HS-5 (cell line): ENCODE results near the gene SCN3A.

ENCODE experiments used
- DNase-seq: peaks from one replicate; pipeline ENCODE4 v3.0.0-alpha.2; 2012; ENCODE audit warnings: low read depth

The SCN3A gene

GRCh38 chr2:165112133-165112573 lies 91.7 kb downstream of the SCN3A start:
- DNase-seq: no peak

GRCh38 chr2:165110394-165110793 lies 93.5 kb downstream of the SCN3A start:
- no peak for DNase-seq

GRCh38 chr2:165109915-165110314 lies 93.9 kb downstream of the SCN3A start:
- DNase-seq: no peak

GRCh38 chr2:165105926-165106325 lies 97.9 kb downstream of the SCN3A start:
- peak; percentile 22 for DNase-seq

GRCh38 chr2:165087933-165088901 lies 115.6 kb downstream of the SCN3A start:
- no peak for DNase-seq

- no peak for DNase-seq
Observed at GRCh38 chr2:165086337-165086736, 117.5 kb downstream of the SCN3A start.

GRCh38 chr2:165083326-165083725 lies 120.5 kb downstream of the SCN3A start:
- no peak for DNase-seq

- DNase-seq: no peak
Observed at GRCh38 chr2:165082479-165082878, 121.4 kb downstream of the SCN3A start.

- DNase-seq: no peak
Observed at GRCh38 chr2:165081276-165081675, 122.6 kb downstream of the SCN3A start.

- DNase-seq: no peak
Observed at GRCh38 chr2:165079432-165079831, 124.4 kb downstream of the SCN3A start.

- no peak for DNase-seq
Observed at GRCh38 chr2:165078913-165079312, 124.9 kb downstream of the SCN3A start.

- no peak for DNase-seq
Observed at GRCh38 chr2:165074884-165075283, 129.0 kb downstream of the SCN3A start.

- no peak for DNase-seq
Observed at GRCh38 chr2:165074323-165074722, 129.5 kb downstream of the SCN3A start.

GRCh38 chr2:165070076-165070475 lies 133.8 kb downstream of the SCN3A start:
- DNase-seq: no peak

- DNase-seq: no peak
Observed at GRCh38 chr2:165069151-165069550, 134.7 kb downstream of the SCN3A start.

- no peak for DNase-seq
Observed at GRCh38 chr2:165068487-165068757, 135.4 kb downstream of the SCN3A start.

GRCh38 chr2:165067643-165068486 lies 136.0 kb downstream of the SCN3A start:
- peak; percentile 2 for DNase-seq

GRCh38 chr2:165064743-165065142 lies 139.1 kb downstream of the SCN3A start:
- no peak for DNase-seq

- no peak for DNase-seq
Observed at GRCh38 chr2:165060411-165060810, 143.4 kb downstream of the SCN3A start.

- no peak for DNase-seq
Observed at GRCh38 chr2:165058476-165059265, 145.2 kb downstream of the SCN3A start.

GRCh38 chr2:165057931-165058330 lies 145.9 kb downstream of the SCN3A start:
- DNase-seq: no peak

- DNase-seq: no peak
Observed at GRCh38 chr2:165057308-165057707, 146.5 kb downstream of the SCN3A start.
